ENCODE results near the gene ZNF444. TPM values are rescaled to one million over a fixed set of nuclear protein-coding genes. Genes with fewer than 3 reads are reported as not detected.
"Not testable (repeated sequence)": the region's sequence is repeated elsewhere in the genome, so short reads cannot be mapped to it uniquely, and the experiment has no call there.

ZNF444 gene
- total RNA-seq, 2 donors from 2014 or later, result 28.2 to 31.0 TPM

GRCh38 chr19:56096665-56097064, 44.4 kb upstream of the ZNF444 start:
- Histone ChIP-seq H3K9me3 (no peaks in the 10 kb centered on the region), H3K27ac (no peak overlapping the region), H3K36me3 (peaks cover 14% of the 10 kb centered on the region), H3K4me1 (ENCODE audit: control insufficient read depth in 1 of 2, low read depth in 2 of 2) (no peaks in the 10 kb centered on the region), H3K4me3 (no peak overlapping the region), H3K27me3 (replicated peaks; ENCODE audit: insufficient read depth) (no peaks in the 10 kb centered on the region)
- ATAC-seq (ENCODE audit: insufficient number of reproducible peaks, low FRiP score, low read depth), result no peak
- TF ChIP-seq CTCF (IDR thresholded peaks at IDR 0.05), result no peak
- DNase-seq (ENCODE audit: low spot score), result no peak

GRCh38 chr19:56097306-56097705, 43.8 kb upstream of the ZNF444 start:
- no peak for DNase-seq (ENCODE audit: low spot score)
- Histone ChIP-seq H3K36me3 (peaks cover 20% of the 10 kb centered on the region), H3K27me3 (replicated peaks; ENCODE audit: insufficient read depth) (no peaks in the 10 kb centered on the region), H3K4me3 (no peak overlapping the region), H3K9me3 (no peaks in the 10 kb centered on the region), H3K4me1 (ENCODE audit: control insufficient read depth in 1 of 2, low read depth in 2 of 2) (no peaks in the 10 kb centered on the region), H3K27ac (no peak overlapping the region)
- no peak for ATAC-seq (ENCODE audit: insufficient number of reproducible peaks, low FRiP score, low read depth)
- no peak for TF ChIP-seq CTCF (IDR thresholded peaks at IDR 0.05)

GRCh38 chr19:56097776-56098175, 43.3 kb upstream of the ZNF444 start:
- H3K36me3 ChIP-seq, result peaks cover 20% of the 10 kb centered on the region
- no peaks in the 10 kb centered on the region for H3K4me1 ChIP-seq (ENCODE audit: control insufficient read depth in 1 of 2, low read depth in 2 of 2)
- no peak for TF ChIP-seq CTCF (IDR thresholded peaks at IDR 0.05)
- no peak for DNase-seq (ENCODE audit: low spot score)
- H3K4me3 ChIP-seq, result no peak overlapping the region
- no peaks in the 10 kb centered on the region for H3K27me3 ChIP-seq (replicated peaks; ENCODE audit: insufficient read depth)
- H3K9me3 ChIP-seq, result no peaks in the 10 kb centered on the region
- no peak for ATAC-seq (ENCODE audit: insufficient number of reproducible peaks, low FRiP score, low read depth)
- H3K27ac ChIP-seq, result no peak overlapping the region

- not testable (repeated sequence) for H3K27me3 ChIP-seq (replicated peaks; ENCODE audit: insufficient read depth); H3K27ac ChIP-seq; H3K4me3 ChIP-seq; H3K4me1 ChIP-seq (ENCODE audit: control insufficient read depth in 1 of 2, low read depth in 2 of 2); ATAC-seq (ENCODE audit: insufficient number of reproducible peaks, low FRiP score, low read depth); DNase-seq (ENCODE audit: low spot score); H3K9me3 ChIP-seq
- peaks cover 20% of the 10 kb centered on the region for H3K36me3 ChIP-seq
These were observed 42.9 kb upstream of the ZNF444 start for GRCh38 chr19:56098237-56098636.

- no peaks in the 10 kb centered on the region for H3K27me3 ChIP-seq (replicated peaks; ENCODE audit: insufficient read depth)
- DNase-seq (ENCODE audit: low spot score), result no peak
- TF ChIP-seq CTCF (IDR thresholded peaks at IDR 0.05), result no peak
- H3K27ac ChIP-seq, result no peak overlapping the region
- no peaks in the 10 kb centered on the region for H3K9me3 ChIP-seq
- peaks cover 20% of the 10 kb centered on the region for H3K36me3 ChIP-seq
- no peaks in the 10 kb centered on the region for H3K4me1 ChIP-seq (ENCODE audit: control insufficient read depth in 1 of 2, low read depth in 2 of 2)
- no peak for ATAC-seq (ENCODE audit: insufficient number of reproducible peaks, low FRiP score, low read depth)
- H3K4me3 ChIP-seq, result no peak overlapping the region
These were observed 42.1 kb upstream of the ZNF444 start for GRCh38 chr19:56098731-56099568.

Measured in thoracic aorta (tissue), 2 donors.